Anterior cingulate cortex (tissue), 58 donors: ENCODE results near the gene MBNL2.

Source experiments
- DNase-seq, 58 donors: peaks; one replicate each; lab custom pipeline; 2025; lab: John Stamatoyannopoulos, UW

Gene MBNL2

DNA sequence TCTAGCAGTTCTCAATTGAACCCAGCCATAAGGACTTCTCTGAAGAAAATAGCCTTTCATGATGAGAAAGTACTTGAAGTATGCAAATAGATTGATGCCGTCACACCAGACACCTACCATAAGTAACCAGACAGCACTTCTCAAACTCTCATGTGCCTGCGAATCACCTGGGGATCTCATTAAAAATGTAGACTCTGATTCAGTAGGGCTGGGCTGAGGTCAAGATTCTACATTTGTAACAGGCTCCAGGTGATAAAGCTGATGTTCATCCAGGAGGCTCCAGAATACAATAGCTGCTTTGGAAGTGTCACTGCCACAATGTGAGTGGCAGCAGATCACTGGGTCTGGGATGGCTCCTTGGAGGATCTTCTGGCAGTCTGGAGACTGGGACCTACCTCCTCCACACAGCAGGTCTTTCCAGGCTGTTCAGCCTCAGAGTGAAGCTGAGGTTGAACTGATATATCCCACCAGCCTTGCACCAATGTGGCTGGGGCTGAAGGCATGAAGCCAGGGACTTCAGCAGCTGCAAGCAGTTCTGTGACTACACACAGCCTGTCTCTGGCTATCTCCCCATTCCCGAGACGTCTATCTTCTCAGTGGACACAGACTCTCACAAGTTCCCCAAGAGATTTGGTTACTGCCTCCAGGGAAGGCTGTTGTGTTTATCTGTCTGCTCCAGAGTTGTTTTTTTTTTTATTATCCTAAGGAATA, 9.1 kb downstream of the MBNL2 start:
- DNase-seq, result peak in 1 of 58 donors; percentile 14

DNA sequence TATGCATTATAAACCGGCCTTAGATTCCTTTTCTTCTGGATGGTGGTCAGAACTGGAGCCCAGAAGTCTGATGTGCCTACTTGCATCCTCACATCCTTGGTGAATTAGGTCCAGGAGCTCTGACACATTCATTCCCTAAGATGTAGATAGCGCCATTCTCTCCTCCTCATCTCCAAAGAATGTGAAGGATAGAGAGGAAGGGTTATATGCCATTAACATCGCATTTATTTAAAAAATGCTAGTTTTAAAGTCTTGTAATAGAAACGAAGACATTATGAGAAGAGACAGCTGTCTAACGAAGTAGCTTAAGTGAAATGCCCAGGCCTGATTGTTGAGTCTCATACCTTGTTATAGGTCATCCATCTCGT, 9.7 kb downstream of the MBNL2 start:
- DNase-seq, result no peak

GRCh38 chr13:97233499-97233898, 11.4 kb downstream of the MBNL2 start:
- DNase-seq, result no peak

- no peak for DNase-seq
Observed at GRCh38 chr13:97234236-97234635, 12.1 kb downstream of the MBNL2 start.

- no peak for DNase-seq
Observed at GRCh38 chr13:97234742-97235141, 12.6 kb downstream of the MBNL2 start.

DNA sequence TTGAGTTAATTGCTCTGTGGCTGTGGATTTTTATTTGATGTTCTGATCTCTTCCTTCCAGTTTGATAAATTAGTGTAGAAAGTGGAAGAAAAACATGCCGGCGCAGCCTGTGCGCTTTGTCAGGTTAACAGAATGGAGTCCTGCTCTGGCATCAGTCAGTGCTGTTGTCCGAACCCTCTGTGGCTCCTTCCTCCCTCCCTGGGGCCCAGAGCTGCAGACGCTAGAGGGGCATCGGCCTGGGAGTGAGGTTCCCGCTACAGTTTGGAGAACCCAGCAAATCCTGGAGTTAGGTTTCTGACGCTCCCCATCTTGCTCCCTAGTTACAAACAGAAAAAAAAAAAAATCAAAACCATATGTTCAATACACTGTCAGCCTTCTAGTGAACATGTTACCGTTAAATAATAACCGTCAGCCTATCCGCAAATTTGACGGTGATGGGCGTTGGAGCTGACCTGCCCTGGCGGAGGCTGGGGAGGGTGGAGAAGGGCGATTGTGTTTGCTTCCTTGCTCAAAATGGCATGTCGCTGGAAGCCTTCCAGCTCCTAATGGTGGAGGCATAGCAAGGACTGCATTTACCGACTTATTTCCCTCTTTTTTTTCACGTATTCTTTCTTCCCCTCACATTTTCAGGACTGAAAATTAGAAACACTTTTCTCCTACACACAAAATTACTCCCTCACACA, 13.6 kb downstream of the MBNL2 start:
- DNase-seq, result peak in 2 of 58 donors; percentile 22 to 30

DNA sequence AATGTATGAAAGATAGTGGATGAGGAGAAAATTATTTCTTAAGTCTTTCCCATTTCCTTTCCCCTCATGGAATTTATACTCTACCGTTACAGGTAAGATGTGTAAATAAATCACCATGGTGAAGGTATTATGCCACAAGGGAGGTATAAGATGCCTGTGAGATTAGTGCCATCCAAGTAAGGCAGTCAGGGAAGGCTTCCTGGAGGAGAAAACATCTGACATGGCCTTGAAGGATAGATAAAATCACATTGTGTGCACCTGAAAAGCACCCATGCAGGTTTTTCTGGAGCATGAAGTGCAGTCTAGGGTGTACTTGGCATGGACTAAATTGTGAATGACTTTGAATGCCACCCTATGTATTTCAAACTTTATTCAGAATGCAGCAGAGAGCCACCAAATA, 15.3 kb downstream of the MBNL2 start:
- no peak for DNase-seq

DNA sequence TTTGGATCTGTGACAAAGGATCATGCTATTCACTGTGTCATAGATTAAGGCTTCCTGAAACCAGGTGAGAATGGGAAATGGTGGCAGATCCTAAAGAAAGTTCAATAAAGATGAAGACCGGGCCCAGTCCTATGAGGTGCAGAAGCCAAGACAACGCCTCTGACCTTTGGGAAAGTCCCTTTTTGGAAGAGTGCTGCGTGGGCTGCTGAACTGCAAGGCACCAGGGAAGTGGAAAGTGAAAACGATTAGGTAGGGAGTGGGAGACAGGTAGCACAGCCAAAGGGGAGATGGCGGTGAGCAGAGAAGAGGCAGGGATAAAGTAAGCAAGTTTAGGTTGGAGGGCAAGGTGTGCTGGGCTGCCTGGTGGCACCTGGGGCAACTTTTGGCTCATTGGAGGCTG, 16.3 kb downstream of the MBNL2 start:
- DNase-seq, result no peak

DNA sequence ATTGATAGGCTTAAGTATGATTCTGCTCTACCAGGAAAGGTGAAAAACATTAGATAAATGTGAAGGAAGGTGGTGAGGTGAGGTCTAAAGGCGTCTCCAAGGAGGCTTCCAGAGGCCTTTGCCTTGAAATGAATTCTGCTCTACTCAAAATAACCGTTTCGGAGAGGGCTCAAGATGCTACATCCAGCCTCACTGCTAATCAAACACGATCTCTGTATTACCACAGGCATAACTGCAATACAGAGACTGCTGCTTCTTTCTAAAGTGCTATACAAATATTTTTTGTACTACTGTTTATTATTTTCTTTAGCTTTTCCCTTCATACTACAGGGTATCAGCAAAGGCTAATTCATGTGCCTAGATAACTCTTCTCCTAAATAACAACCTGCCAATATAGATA, 16.8 kb downstream of the MBNL2 start:
- DNase-seq, result no peak

GRCh38 chr13:97239306-97239705, 17.2 kb downstream of the MBNL2 start:
- DNase-seq, result no peak

GRCh38 chr13:97239943-97240787, 18.0 kb downstream of the MBNL2 start:
- DNase-seq, result no peak

GRCh38 chr13:97240788-97241734, 18.9 kb downstream of the MBNL2 start:
- DNase-seq, result no peak

DNA sequence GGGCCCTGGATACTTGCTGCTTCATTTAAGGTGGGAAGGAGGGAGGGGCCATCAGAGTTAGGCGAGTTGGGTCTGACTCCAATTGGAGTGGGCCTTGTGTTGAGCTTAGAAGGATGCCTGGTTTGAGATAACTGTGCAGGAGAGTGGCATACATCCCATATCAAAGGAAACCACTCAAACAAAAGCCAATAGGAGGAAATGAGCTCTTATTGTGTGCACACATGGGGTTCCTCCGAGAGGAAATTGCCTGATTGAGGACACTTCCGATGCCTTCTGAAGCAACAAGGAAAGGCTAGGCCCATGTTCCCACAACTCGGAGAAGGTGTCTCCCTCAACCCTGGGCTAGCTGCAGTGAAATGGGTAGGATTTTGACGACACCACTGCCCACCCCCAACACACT, 19.6 kb downstream of the MBNL2 start:
- DNase-seq, result no peak

GRCh38 chr13:97242755-97243497, 20.8 kb downstream of the MBNL2 start:
- peak in 51 of 58 donors; percentile 21 to 90 (median 69) for DNase-seq

- DNase-seq, result peak in 9 of 58 donors; percentile 24 to 86 (median 38)
Observed at GRCh38 chr13:97243915-97244781, 22.0 kb downstream of the MBNL2 start.

DNA sequence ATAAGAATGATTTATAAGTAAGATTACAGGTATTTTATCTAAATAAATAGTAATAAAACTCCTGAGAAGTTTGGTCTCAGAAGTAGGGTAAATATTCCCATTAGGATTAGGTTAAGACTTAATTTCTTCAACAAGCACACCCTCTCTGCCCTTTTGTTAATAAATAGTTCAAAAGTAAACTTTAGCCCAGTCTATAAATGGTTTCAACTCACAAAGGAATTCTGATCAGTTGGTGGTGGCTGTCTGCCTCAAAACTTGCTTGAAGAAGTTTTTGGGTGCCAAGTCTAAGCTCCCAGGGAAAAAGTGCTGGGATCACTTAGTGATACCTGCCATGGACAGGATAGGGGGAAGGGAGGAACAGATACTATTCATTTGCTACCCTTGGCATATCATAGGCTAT, 22.9 kb downstream of the MBNL2 start:
- DNase-seq, result no peak

DNA sequence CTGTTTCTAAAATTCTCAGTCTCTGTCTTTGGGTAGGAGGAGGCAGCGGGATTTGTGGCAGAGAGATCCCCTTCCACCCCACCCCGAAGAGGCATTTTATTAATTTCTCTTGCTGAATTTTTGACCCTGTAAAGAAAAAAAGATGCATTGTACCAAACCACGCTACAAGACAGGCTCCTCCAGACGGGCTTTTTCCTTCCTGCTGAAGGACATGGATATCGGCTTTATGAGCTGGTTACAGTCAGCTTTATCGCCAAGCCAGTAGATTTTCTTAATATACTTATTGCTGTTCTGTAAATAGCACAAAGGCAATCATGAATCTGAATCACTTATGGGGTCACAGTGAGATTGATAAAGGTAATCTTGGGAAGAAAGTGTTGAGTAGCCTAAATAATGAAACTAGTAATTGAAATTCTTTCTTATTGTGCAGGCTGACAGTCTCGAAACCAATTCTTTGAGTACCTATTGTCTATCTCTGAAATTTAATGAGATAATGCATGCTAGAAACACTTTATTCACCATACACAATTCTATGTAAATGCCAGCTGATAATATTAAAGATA, 24.5 kb downstream of the MBNL2 start:
- no peak for DNase-seq

DNA sequence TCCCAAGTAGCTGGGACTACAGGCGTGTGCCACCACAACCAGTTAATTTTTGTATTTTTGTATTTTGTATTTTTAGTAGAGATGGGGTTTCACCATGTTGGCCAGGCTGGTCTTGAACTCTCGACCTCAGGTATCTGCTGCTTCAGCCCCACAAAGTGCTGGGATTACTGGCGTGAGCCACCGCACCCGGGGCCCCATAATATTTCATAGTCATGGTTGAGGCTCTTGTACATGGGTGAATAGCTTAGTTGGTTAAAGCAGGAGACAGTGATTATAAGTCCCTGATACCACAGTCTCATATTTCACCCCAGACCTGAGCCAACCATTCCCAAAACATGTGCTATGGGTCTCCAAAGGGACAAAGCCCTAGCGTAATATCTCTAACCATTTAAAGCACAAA, 26.1 kb downstream of the MBNL2 start:
- no peak for DNase-seq
